ENCODE data around the gene ABI3BP.

DNA sequence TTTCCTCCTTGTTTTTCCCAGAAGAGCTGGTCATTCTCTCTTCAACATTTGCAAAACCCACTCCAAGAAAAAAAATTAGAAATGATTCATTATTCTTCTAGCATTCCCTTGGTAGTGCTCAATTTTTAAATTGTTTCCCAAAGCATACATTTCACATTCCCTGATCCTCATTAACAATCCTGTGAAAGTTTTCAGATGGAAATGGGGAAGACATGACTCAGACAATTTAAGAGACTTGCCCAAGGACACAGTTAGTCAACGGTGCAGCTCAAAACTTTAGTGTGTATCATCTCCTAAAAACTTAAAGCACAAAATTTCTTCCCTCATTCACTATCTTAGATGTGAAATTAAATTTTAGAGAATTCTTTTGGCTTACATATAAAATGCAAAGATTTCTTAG lies 17.1 kb upstream of the ABI3BP start:
- no peak for TF ChIP-seq EP300 (IDR thresholded peaks at IDR 0.05; ENCODE audit: borderline replicate concordance in 1 of 2, control insufficient read depth in 1 of 2, low read depth in 2 of 2, low read length in 2 of 2)
- TF ChIP-seq, protein P1, sequence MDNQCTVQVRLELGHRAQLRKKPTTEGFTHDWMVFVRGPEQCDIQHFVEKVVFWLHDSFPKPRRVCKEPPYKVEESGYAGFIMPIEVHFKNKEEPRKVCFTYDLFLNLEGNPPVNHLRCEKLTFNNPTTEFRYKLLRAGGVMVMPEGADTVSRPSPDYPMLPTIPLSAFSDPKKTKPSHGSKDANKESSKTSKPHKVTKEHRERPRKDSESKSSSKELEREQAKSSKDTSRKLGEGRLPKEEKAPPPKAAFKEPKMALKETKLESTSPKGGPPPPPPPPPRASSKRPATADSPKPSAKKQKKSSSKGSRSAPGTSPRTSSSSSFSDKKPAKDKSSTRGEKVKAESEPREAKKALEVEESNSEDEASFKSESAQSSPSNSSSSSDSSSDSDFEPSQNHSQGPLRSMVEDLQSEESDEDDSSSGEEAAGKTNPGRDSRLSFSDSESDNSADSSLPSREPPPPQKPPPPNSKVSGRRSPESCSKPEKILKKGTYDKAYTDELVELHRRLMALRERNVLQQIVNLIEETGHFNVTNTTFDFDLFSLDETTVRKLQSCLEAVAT (IDR thresholded peaks at IDR 0.05), result no peak
- TF ChIP-seq MTA3 (IDR thresholded peaks at IDR 0.05; ENCODE audit: borderline replicate concordance, low read length), result no peak
- no peak for TF ChIP-seq ATF7 (IDR thresholded peaks at IDR 0.05; ENCODE audit: low read depth)
- TF ChIP-seq, protein P2, sequence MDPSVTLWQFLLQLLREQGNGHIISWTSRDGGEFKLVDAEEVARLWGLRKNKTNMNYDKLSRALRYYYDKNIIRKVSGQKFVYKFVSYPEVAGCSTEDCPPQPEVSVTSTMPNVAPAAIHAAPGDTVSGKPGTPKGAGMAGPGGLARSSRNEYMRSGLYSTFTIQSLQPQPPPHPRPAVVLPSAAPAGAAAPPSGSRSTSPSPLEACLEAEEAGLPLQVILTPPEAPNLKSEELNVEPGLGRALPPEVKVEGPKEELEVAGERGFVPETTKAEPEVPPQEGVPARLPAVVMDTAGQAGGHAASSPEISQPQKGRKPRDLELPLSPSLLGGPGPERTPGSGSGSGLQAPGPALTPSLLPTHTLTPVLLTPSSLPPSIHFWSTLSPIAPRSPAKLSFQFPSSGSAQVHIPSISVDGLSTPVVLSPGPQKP (IDR thresholded peaks at IDR 0.05; ENCODE audit: low read depth, low read length), result no peak
- no peak for TF ChIP-seq TAF1 (IDR thresholded peaks at IDR 0.05; ENCODE audit: borderline replicate concordance, low read depth, low read length)
- TF ChIP-seq, protein P3, sequence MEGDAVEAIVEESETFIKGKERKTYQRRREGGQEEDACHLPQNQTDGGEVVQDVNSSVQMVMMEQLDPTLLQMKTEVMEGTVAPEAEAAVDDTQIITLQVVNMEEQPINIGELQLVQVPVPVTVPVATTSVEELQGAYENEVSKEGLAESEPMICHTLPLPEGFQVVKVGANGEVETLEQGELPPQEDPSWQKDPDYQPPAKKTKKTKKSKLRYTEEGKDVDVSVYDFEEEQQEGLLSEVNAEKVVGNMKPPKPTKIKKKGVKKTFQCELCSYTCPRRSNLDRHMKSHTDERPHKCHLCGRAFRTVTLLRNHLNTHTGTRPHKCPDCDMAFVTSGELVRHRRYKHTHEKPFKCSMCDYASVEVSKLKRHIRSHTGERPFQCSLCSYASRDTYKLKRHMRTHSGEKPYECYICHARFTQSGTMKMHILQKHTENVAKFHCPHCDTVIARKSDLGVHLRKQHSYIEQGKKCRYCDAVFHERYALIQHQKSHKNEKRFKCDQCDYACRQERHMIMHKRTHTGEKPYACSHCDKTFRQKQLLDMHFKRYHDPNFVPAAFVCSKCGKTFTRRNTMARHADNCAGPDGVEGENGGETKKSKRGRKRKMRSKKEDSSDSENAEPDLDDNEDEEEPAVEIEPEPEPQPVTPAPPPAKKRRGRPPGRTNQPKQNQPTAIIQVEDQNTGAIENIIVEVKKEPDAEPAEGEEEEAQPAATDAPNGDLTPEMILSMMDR (IDR thresholded peaks at IDR 0.05 in 2 of 3, conservative IDR thresholded peaks at IDR 0.05 in 1 of 3; ENCODE audit: control insufficient read depth in 2 of 3, extremely low read depth in 1 of 3, insufficient read depth in 1 of 3, low read depth in 3 of 3, low read length in 3 of 3), result no peak
- no peak for TF ChIP-seq SUZ12 (IDR thresholded peaks at IDR 0.05; ENCODE audit: unreplicated experiment)
- TF ChIP-seq SMC3 (IDR thresholded peaks at IDR 0.05; ENCODE audit: borderline replicate concordance, low read length), result no peak
- TF ChIP-seq POLR2AphosphoS5 (IDR thresholded peaks at IDR 0.05; ENCODE audit: low read length), result no peak
- TF ChIP-seq, protein P4, sequence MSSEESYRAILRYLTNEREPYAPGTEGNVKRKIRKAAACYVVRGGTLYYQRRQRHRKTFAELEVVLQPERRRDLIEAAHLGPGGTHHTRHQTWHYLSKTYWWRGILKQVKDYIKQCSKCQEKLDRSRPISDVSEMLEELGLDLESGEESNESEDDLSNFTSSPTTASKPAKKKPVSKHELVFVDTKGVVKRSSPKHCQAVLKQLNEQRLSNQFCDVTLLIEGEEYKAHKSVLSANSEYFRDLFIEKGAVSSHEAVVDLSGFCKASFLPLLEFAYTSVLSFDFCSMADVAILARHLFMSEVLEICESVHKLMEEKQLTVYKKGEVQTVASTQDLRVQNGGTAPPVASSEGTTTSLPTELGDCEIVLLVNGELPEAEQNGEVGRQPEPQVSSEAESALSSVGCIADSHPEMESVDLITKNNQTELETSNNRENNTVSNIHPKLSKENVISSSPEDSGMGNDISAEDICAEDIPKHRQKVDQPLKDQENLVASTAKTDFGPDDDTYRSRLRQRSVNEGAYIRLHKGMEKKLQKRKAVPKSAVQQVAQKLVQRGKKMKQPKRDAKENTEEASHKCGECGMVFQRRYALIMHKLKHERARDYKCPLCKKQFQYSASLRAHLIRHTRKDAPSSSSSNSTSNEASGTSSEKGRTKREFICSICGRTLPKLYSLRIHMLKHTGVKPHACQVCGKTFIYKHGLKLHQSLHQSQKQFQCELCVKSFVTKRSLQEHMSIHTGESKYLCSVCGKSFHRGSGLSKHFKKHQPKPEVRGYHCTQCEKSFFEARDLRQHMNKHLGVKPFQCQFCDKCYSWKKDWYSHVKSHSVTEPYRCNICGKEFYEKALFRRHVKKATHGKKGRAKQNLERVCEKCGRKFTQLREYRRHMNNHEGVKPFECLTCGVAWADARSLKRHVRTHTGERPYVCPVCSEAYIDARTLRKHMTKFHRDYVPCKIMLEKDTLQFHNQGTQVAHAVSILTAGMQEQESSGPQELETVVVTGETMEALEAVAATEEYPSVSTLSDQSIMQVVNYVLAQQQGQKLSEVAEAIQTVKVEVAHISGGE (CRISPR knock-in tag; IDR thresholded peaks at IDR 0.05), result no peak
- TF ChIP-seq MEF2A (IDR thresholded peaks at IDR 0.05; ENCODE audit: insufficient read depth, low read depth, low read length), result no peak
- TF ChIP-seq NR2C1 (IDR thresholded peaks at IDR 0.05), result no peak
- TF ChIP-seq STAT1 (conservative IDR thresholded peaks at IDR 0.05), result no peak
